GM18502 (cell line): ENCODE measurements around the gene CDX1.
"Not testable (repeated sequence)": the region's sequence is repeated elsewhere in the genome, so short reads cannot be mapped to it uniquely, and the experiment has no call there.

Experiments
- ATAC-seq: cut with Tn5 transposase; IDR thresholded peaks from one replicate; pipeline ENCODE4 v1.9.1; 2021; ENCODE audit warnings: mild to moderate bottlenecking; ENCODE audit not compliant: unreplicated experiment, poor library complexity

CDX1 gene

DNA sequence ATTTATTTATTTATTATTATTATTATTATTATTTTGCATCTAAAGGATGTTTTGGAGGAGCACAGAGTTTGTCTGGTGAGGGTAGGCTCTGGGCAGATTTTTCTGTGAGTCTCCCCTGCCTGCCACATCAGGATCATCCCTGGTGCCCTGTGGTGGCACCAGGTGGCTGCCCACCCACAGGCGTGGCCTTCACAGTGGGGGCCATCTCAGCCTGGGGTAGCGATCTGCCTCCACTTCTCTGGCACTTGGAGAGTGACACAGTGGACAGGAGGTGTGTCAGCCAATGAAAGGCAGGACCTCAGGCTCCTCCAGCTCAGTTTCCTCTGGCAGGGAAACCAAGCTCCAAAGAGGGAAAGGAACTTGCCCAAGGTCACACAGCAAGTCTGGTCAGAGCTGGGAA is 53.3 kb downstream of the CDX1 start:
- ATAC-seq = no peak

- no peak for ATAC-seq
Observed at GRCh38 chr5:150221471-150221870, 54.9 kb downstream of the CDX1 start.

GRCh38 chr5:150222906-150223305 is 56.3 kb downstream of the CDX1 start:
- no peak for ATAC-seq

- ATAC-seq = no peak
Observed at GRCh38 chr5:150223474-150223873, 56.9 kb downstream of the CDX1 start.

GRCh38 chr5:150224483-150225027 is 58.0 kb downstream of the CDX1 start:
- no peak for ATAC-seq

DNA sequence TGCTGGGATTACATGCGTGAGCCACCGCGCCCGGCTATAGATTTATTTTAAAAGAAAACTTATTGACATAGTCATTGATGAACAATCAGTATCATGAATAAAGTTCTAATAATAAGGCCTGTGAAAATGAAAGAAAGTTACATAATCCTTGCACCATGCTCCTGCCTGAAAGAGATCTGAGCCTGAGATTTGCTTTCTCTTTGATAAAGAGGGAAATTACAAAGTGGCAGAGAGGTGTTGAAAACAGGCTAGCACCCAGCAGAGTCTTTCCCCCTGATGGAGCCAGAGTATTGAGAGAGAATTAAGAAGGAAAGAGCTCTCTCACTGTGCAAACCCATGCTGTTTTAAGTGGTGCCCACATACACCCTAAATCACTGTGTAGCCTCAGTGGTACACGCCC is 60.5 kb downstream of the CDX1 start:
- ATAC-seq = no peak

DNA sequence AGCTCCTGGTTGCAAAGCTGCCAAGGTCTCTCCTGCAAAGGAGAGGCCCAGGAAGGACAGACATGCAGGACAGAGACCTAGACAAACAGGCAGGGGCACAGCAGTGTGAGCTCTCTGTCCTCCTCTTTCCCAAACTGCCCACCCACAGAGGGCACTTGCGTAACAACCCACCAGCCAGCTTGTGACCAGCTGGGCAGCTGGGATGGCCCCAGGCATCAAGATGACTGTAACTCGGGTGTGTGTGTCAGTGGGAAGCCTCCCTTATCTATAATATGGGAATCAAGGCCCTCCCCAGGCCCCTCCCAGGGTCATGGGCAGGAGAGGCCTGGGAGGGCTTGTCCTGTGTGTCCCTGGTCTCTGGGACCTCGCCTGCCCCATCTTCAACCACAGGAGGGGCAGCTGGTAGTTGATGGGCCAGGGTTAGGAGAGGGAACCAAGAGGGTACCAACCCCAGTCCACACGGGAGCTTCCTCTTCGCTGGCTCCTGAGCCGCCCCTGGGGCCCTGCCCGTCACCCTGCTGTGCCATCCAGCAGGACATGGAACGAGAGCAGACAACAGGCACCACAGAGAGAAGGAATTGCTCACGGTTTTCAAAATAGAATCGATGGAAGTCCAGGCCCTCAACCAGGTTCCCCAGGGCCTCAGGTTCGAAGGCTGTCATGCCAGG is 61.2 kb downstream of the CDX1 start:
- ATAC-seq = no peak

- no peak for ATAC-seq
Observed at GRCh38 chr5:150229571-150229970, 63.0 kb downstream of the CDX1 start.

DNA sequence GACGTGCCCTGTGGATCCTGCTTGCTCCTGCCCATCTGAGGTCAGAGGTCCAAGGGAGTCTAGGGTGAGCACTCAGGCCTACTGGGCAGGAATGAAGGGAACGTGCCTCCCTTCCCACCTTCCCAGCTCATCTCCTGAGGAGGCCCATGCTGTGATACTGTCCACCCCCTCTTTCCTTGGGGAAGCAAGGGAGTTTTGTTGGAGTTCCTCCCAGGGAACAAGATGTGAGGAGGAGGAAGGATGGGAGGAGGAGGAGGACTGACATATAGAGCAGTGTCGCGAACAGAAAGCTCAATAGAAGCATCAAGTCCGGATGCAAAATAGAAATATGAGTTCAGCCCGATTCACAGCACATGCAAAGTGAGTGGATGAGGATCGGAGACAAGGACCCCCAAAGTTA is 64.3 kb downstream of the CDX1 start:
- ATAC-seq = no peak

- not testable (repeated sequence) for ATAC-seq
Observed at GRCh38 chr5:150233706-150234105, 67.1 kb downstream of the CDX1 start.
